MM.1S (cell line): Measurements from ENCODE around the gene LRIT3.

Experiments
- DNase-seq: peaks from one replicate; pipeline ENCODE4 v3.0.0-alpha.2; 2015
- H2AFZ ChIP-seq: fragments of 300-600 bp; sonication (generic); 2 replicates; pipeline ENCODE4 v1.6.0; 2016; ENCODE audit warnings: antibody characterized with exemption, low read length
- H3F3A ChIP-seq: fragments of 300-600 bp; sonication (generic); 2 replicates; pipeline ENCODE4 v1.6.1; 2016; ENCODE audit warnings: mild to moderate bottlenecking, antibody characterized with exemption, low read length, moderate library complexity, mixed read lengths; ENCODE audit not compliant: insufficient read depth
- H3K27ac ChIP-seq: fragments of 300-600 bp; sonication (generic); 2 replicates; pipeline ENCODE4 v1.5.1; 2016; ENCODE audit warnings: mild to moderate bottlenecking, low read length
- H3K27me3 ChIP-seq: fragments of 300-600 bp; sonication (generic); replicated peaks from 2 replicates; pipeline ENCODE4 v1.6.0; 2016; ENCODE audit warnings: low read length; ENCODE audit not compliant: insufficient read depth
- H3K36me3 ChIP-seq: fragments of 300-600 bp; sonication (generic); replicated peaks from 2 replicates; pipeline ENCODE4 v1.6.1; 2016; ENCODE audit warnings: mild to moderate bottlenecking, low read length, mixed read lengths; ENCODE audit not compliant: insufficient read depth
- H3K4me1 ChIP-seq: fragments of 300-600 bp; sonication (generic); 2 replicates; pipeline ENCODE4 v1.6.1; 2016; ENCODE audit warnings: low read length, mixed read lengths
- H3K4me2 ChIP-seq: fragments of 300-600 bp; sonication (generic); 2 replicates; pipeline ENCODE4 v1.6.0; 2016; ENCODE audit warnings: low read depth, low read length
- H3K4me3 ChIP-seq: fragments of 300-600 bp; sonication (generic); 2 replicates; pipeline ENCODE4 v1.5.1; 2016; ENCODE audit warnings: low read length, mixed read lengths
- H3K79me2 ChIP-seq: fragments of 300-600 bp; sonication (generic); 2 replicates; pipeline ENCODE4 v1.6.1; 2016; ENCODE audit warnings: mixed run types, low read length, mixed read lengths
- H3K9ac ChIP-seq: fragments of 300-600 bp; sonication (generic); 2 replicates; pipeline ENCODE4 v1.6.1; 2016; ENCODE audit warnings: low read length, mixed read lengths
- H3K9me2 ChIP-seq: fragments of 300-600 bp; sonication (generic); replicated peaks from 2 replicates; pipeline ENCODE4 v1.6.1; 2016; ENCODE audit warnings: mild to moderate bottlenecking, low read length, mixed read lengths; ENCODE audit not compliant: insufficient read depth
- H3K9me3 ChIP-seq: fragments of 300-600 bp; sonication (generic); replicated peaks from 2 replicates; pipeline ENCODE4 v1.6.1; 2016; ENCODE audit warnings: mild to moderate bottlenecking, low read length, mixed read lengths; ENCODE audit not compliant: insufficient read depth
- H4K20me1 ChIP-seq: fragments of 300-600 bp; sonication (generic); 2 replicates; pipeline ENCODE4 v1.6.1; 2016; ENCODE audit warnings: mild to moderate bottlenecking, low read length, moderate library complexity, mixed read lengths; ENCODE audit not compliant: insufficient read depth
- EZH2 ChIP-seq: fragments of 300-600 bp; sonication (generic); optimal IDR thresholded peaks from 2 replicates; pipeline ENCODE3; 2017; ENCODE audit warnings: low read depth, mild to moderate bottlenecking, antibody characterized with exemption, low read length, mixed read lengths
- EZH2phosphoT487 ChIP-seq: fragments of 300-600 bp; sonication (generic); IDR thresholded peaks from 2 replicates; pipeline ENCODE4 v1.6.1; 2018; ENCODE audit warnings: antibody characterized with exemption, low read length
- TF ChIP-seq, protein P1 (sequence below): fragments of 300-600 bp; sonication (generic); IDR thresholded peaks from 2 replicates; pipeline ENCODE4 v1.5.1; 2016; ENCODE audit warnings: antibody characterized with exemption, low read length, mixed read lengths

The LRIT3 gene

DNA sequence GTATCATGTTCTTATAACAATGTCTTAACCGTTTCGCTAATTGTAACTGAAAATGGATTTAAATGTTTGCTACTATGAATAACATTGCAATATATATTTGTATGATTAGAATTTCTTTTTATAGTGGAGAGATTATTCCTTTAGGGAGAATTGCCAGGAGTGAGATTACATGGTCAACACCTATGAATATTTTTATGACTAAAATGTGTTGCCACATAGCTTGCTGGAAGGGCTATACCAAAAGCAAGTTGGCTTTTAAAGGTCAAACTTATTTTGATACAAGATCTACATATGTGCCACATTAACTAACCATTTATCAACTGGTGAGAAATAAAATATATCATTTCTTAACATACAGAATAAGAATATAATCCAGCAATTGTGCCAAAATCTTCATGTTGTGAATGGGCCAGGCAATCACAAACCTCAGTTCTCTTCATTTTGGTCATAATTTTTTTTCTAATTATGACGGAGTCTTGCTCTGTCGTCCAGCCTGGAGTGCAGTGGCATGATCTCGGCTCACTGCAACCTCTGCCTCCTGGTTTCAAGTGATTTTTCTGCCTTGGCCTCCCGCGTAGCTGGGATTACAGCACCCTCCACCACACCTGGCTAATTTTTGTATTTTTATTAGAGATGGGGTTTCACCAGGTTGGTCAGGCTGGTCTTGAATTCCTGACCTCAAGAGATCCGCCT, 54.8 kb downstream of the LRIT3 start:
- Histone ChIP-seq H3K9me2 (no peaks in the 10 kb centered on the region), H3K79me2 (no peaks in the 10 kb centered on the region), H3K27me3 (no peaks in the 10 kb centered on the region), H3K9ac (no peak overlapping the region), H3K4me1 (no peaks in the 10 kb centered on the region), H3K4me2 (no peak overlapping the region), H3K4me3 (no peak overlapping the region), H4K20me1 (no peaks in the 10 kb centered on the region), H3K27ac (no peak overlapping the region), H2AFZ (no peak overlapping the region), H3K9me3 (no peaks in the 10 kb centered on the region), H3F3A (no peaks in the 10 kb centered on the region), H3K36me3 (no peaks in the 10 kb centered on the region)
- DNase-seq = no peak
- no peak for TF ChIP-seq EZH2phosphoT487
- TF ChIP-seq, protein P1, sequence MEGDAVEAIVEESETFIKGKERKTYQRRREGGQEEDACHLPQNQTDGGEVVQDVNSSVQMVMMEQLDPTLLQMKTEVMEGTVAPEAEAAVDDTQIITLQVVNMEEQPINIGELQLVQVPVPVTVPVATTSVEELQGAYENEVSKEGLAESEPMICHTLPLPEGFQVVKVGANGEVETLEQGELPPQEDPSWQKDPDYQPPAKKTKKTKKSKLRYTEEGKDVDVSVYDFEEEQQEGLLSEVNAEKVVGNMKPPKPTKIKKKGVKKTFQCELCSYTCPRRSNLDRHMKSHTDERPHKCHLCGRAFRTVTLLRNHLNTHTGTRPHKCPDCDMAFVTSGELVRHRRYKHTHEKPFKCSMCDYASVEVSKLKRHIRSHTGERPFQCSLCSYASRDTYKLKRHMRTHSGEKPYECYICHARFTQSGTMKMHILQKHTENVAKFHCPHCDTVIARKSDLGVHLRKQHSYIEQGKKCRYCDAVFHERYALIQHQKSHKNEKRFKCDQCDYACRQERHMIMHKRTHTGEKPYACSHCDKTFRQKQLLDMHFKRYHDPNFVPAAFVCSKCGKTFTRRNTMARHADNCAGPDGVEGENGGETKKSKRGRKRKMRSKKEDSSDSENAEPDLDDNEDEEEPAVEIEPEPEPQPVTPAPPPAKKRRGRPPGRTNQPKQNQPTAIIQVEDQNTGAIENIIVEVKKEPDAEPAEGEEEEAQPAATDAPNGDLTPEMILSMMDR = no peak
- no peak for TF ChIP-seq EZH2

DNA sequence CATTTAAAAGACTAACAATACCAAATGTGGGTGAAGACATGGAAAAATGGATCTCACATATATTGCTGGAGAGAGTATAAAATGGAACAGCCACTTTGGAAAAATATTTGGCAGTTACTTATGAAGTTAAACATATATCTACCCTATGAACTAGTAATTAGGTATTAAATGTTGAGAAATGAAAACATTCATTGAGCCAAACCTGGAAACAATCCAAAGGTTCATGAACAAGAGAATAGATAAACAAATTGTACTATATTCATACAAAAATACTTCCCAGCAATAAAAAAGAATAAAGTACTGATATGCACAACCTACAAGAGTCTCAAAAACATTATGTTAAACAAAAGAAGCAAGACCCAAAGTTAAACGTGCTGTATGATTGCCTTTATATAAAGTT, 60.8 kb downstream of the LRIT3 start:
- no peaks in the 10 kb centered on the region for H3K27me3 ChIP-seq
- H3K4me3 ChIP-seq = no peak overlapping the region
- no peak for DNase-seq
- H3F3A ChIP-seq = no peaks in the 10 kb centered on the region
- H3K4me2 ChIP-seq = no peak overlapping the region
- no peak overlapping the region for H2AFZ ChIP-seq
- no peak overlapping the region for H3K27ac ChIP-seq
- H3K4me1 ChIP-seq = no peaks in the 10 kb centered on the region
- no peaks in the 10 kb centered on the region for H3K9me3 ChIP-seq
- H4K20me1 ChIP-seq = no peaks in the 10 kb centered on the region
- H3K79me2 ChIP-seq = no peaks in the 10 kb centered on the region
- H3K9ac ChIP-seq = no peak overlapping the region
- TF ChIP-seq, protein P1 = no peak
- TF ChIP-seq EZH2 (no peak), EZH2phosphoT487 (no peak)
- H3K36me3 ChIP-seq = no peaks in the 10 kb centered on the region
- no peaks in the 10 kb centered on the region for H3K9me2 ChIP-seq

DNA sequence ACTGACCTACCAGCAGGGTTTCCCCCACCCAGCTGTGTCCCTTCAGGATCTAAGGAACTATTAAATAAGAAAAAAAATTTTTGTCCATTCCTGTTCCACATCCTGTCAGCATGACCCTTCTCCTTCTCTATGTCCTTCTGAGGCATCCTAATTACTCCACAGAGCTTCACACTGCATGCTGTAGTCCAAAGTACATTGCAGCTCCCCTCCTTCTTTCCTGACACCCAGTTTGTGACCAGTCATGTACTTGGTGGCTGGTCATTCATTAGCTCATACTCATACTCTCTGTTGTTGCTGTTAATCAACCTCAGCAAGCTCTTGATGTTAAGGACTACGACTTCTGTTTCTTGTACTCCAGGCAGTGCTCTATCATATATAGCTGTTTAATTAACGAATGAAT, 62.3 kb downstream of the LRIT3 start:
- Histone ChIP-seq H3F3A (no peaks in the 10 kb centered on the region), H3K27ac (no peak overlapping the region), H3K27me3 (no peaks in the 10 kb centered on the region), H3K9ac (no peak overlapping the region), H3K4me1 (no peaks in the 10 kb centered on the region), H3K36me3 (no peaks in the 10 kb centered on the region), H3K9me2 (no peaks in the 10 kb centered on the region), H4K20me1 (no peaks in the 10 kb centered on the region), H2AFZ (no peak overlapping the region), H3K9me3 (no peaks in the 10 kb centered on the region), H3K4me2 (no peak overlapping the region), H3K79me2 (no peaks in the 10 kb centered on the region), H3K4me3 (no peak overlapping the region)
- no peak for TF ChIP-seq EZH2
- TF ChIP-seq EZH2phosphoT487 = no peak
- TF ChIP-seq, protein P1 = no peak
- DNase-seq = no peak
